Testis (tissue), 3 donors: Measurements from ENCODE around the gene CCL13. TPM values are rescaled to one million over a fixed set of nuclear protein-coding genes. Genes with fewer than 3 reads are reported as not detected.

Experiments
- DNase-seq: peaks from one replicate; pipeline ENCODE4 v3.0.0-alpha.2; 2019
- H3K27ac ChIP-seq, 2 donors: fragments of 200-600 bp; sonication (generic); one replicate each; pipeline ENCODE4 v1.5.1; 2019
- H3K27me3 ChIP-seq: fragments of 200-600 bp; sonication (generic); one replicate; pipeline ENCODE4 v1.5.1; 2019
- H3K36me3 ChIP-seq: fragments of 200-600 bp; sonication (generic); one replicate; pipeline ENCODE4 v1.5.1; 2017; ENCODE audit warnings: low read depth; ENCODE audit errors: missing control alignments
- H3K4me1 ChIP-seq: fragments of 200-600 bp; sonication (generic); one replicate; pipeline ENCODE4 v1.5.1; 2019
- H3K4me3 ChIP-seq, 2 donors: fragments of 200-600 bp; sonication (generic); one replicate each; pipeline ENCODE4 v1.5.1; 2017 to 2019
- H3K9me3 ChIP-seq: fragments of 200-600 bp; sonication (generic); one replicate; pipeline ENCODE4 v1.5.1; 2017
- POLR2A ChIP-seq: fragments of 450-650 bp; IDR thresholded peaks from one replicate; pipeline ENCODE4 v1.6.1; 2017; ENCODE audit warnings: antibody characterized with exemption, mild to moderate bottlenecking, moderate library complexity
- WGBS, 2 donors: methylation state at CpG; one replicate each; pipeline ENCODE4 v1.1.5; 2018; 5-methylcytosine and 5-hydroxymethylcytosine counted together
- intact Hi-C: fragments of 100-400 bp; cut with DNase I; formaldehyde crosslinking; loops from one replicate; pipeline ENCODE4 v1.15.1; 2023; ENCODE audit warnings: low total_unique reads
- polyA plus RNA-seq: library from polyadenylated mRNA; stranded (reverse); fragments of 350-450 nt; fragmentation: Illumina TruSeq; extraction: RNeasy Lipid Tissue Mini Kit (QIAGEN cat#74804); gene quantifications from one replicate; pipeline ENCODE4 v1.2.3, GENCODE V29; 2014; ENCODE audit warnings: low read depth, low replicate concordance; ENCODE audit not compliant: insufficient read depth
- total RNA-seq, 2 donors: library from RNA; depleted of rRNA; stranded (reverse); fragments of >200 nt; gene quantifications; one replicate each; pipeline ENCODE4 v1.2.3, GENCODE V29; 2016
- TF ChIP-seq, protein P1 (sequence below), 3 experiments: fragments of 450-650 bp in 2 of 3; fragments of 200-600 bp in 1 of 3; sonication (generic) in 1 of 3; IDR thresholded peaks; one replicate each; pipeline ENCODE4 v1.5.1; 2016 to 2019; ENCODE audit warnings: antibody characterized with exemption in 3 of 3, mild to moderate bottlenecking in 2 of 3, moderate library complexity in 1 of 3

Gene CCL13
- total and polyA plus RNA-seq, 3 donors from 2014 or later = 5.2 TPM; not detected in 2

DNA sequence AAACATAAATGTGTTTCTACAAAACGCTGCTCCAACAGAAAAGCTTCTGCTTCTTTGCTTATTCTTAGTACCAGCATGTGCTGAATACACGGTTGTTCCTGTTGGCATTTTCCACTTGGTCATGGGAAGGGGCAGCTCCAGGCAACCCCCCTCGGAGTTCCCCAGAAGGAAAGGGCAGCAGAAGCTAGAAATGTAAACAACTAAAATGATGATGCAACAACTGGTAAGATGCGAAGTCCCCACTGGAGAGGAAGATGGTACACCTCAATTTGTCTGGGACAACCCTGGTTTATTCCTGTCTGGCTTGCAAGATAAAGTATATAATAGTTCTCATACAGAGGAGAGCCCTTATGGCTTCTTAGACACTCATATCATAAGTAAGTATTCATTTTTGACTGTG lies 9.2 kb upstream of the CCL13 start:
- no peak for DNase-seq
- intact Hi-C loops = no loop called here

DNA sequence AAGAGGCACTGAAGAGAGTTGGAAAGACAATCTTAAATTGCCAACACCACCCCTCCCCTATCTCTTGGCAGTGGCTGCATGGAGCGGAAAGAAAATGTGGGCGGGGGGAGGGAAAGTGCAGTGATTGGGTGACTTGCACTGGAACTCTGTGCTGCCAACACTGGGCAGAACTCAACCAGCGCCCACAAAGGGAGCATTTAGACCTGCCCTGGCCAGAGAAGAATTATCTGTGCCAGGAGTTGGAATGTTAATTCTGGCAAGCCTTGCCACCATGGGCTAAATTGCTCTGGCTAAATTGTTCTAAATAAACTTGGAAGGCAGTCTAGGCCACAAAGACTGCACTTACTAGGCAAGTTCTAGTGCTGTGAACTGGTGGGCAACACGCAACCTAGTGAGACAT lies 6.5 kb upstream of the CCL13 start:
- no peaks in the 10 kb centered on the region for H3K9me3 ChIP-seq
- DNase-seq = no peak
- H3K27me3 ChIP-seq = no peaks in the 10 kb centered on the region
- no peaks in the 10 kb centered on the region for H3K36me3 ChIP-seq
- no peaks in the 10 kb centered on the region for H3K4me1 ChIP-seq
- intact Hi-C loops = no loop called here
- H3K4me3 ChIP-seq = no peak overlapping the region
- 82 to 100% methylated on average over 4 of the region's 4 CpGs for WGBS, 2 donors
- TF ChIP-seq, protein P1, sequence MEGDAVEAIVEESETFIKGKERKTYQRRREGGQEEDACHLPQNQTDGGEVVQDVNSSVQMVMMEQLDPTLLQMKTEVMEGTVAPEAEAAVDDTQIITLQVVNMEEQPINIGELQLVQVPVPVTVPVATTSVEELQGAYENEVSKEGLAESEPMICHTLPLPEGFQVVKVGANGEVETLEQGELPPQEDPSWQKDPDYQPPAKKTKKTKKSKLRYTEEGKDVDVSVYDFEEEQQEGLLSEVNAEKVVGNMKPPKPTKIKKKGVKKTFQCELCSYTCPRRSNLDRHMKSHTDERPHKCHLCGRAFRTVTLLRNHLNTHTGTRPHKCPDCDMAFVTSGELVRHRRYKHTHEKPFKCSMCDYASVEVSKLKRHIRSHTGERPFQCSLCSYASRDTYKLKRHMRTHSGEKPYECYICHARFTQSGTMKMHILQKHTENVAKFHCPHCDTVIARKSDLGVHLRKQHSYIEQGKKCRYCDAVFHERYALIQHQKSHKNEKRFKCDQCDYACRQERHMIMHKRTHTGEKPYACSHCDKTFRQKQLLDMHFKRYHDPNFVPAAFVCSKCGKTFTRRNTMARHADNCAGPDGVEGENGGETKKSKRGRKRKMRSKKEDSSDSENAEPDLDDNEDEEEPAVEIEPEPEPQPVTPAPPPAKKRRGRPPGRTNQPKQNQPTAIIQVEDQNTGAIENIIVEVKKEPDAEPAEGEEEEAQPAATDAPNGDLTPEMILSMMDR (IDR thresholded peaks at IDR 0.05) = no peak
- TF ChIP-seq POLR2A = no peak
- no peak overlapping the region for H3K27ac ChIP-seq

More for the DNA sequence above, 9.2 kb upstream of the CCL13 start:
- Histone ChIP-seq H3K4me3 (no peak overlapping the region), H3K36me3 (no peaks in the 10 kb centered on the region), H3K9me3 (no peaks in the 10 kb centered on the region), H3K27me3 (no peaks in the 10 kb centered on the region), H3K27ac (no peak overlapping the region), H3K4me1 (no peaks in the 10 kb centered on the region)
- 53 to 91% methylated on average over 4 of the region's 4 CpGs for WGBS, 2 donors
- no peak for TF ChIP-seq POLR2A
- TF ChIP-seq, protein P1 (IDR thresholded peaks at IDR 0.05) = no peak

DNA sequence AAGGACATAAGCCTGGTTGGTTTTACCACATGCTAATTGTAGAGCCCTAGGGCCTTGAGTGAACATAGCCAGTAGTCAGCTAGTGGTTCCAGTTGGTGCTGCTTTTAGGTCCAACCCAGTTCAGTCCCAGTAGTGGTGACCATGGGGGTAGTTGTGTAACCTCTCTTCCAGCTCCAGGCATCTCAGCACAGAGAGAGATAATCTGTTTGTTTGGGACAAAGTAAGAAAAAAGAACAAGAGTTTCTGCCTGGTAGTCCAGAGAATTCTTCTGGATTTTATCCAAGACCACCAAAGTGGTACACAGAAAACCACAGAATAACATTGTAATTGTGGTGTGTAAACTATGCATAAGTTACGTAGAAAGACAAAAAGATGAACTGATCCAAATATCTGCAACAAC lies 5.2 kb upstream of the CCL13 start:
- DNase-seq = no peak

DNA sequence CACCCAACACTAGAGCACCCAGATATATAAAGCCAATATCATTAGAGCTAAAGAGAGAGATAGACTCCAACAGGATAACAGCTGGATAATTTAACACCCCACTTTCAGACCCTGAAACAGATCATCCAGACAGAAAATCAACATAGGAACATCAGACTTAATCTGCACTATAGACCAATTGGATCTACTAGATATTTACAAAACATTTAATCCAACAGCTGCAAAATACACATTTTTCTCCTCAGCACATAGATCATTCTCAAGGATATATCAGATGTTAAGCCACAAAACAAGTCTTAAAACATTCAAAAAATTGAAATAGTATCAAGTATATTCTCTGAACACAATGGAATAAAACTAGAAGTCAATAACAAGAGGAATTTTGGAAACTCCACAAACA lies 4.1 kb upstream of the CCL13 start:
- intact Hi-C loops = no loop called here
- H3K4me3 ChIP-seq = no peak overlapping the region
- no peak overlapping the region for H3K27ac ChIP-seq
- no peaks in the 10 kb centered on the region for H3K36me3 ChIP-seq
- DNase-seq = no peak
- no peaks in the 10 kb centered on the region for H3K9me3 ChIP-seq
- no peak for TF ChIP-seq POLR2A
- TF ChIP-seq, protein P1 (IDR thresholded peaks at IDR 0.05) = no peak
- no peaks in the 10 kb centered on the region for H3K4me1 ChIP-seq
- no peaks in the 10 kb centered on the region for H3K27me3 ChIP-seq

More for the DNA sequence above, 5.2 kb upstream of the CCL13 start:
- Histone ChIP-seq H3K4me3 (no peak overlapping the region), H3K27ac (no peak overlapping the region), H3K36me3 (no peaks in the 10 kb centered on the region), H3K9me3 (no peaks in the 10 kb centered on the region), H3K4me1 (no peaks in the 10 kb centered on the region), H3K27me3 (no peaks in the 10 kb centered on the region)
- WGBS, 2 donors = 68 to 76% methylated on average over 1 of the region's 1 CpG
- intact Hi-C loops = no loop called here
- TF ChIP-seq POLR2A = no peak

DNA sequence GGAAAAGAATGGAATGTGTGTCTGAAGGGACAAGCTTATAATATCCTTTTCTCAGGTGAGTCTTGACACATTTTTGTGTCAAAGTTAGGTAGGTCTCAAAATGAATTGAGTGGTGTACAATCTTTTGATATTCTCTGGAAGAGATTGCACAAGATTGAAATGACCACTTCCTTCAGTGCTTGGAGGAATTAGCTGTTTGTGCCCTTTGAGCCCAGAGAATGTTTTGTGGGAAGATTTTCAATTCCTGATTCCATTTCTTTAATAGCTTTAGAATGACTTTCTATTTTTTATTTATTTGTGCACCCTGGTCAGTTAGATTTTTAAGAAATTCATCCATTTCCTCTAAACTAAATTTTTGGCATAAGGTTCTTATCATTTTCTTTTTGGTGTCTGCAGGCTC lies 1.6 kb upstream of the CCL13 start:
- Histone ChIP-seq H3K4me1 (no peaks in the 10 kb centered on the region), H3K27me3 (no peaks in the 10 kb centered on the region), H3K36me3 (no peaks in the 10 kb centered on the region), H3K4me3 (no peak overlapping the region), H3K27ac (no peak overlapping the region), H3K9me3 (no peaks in the 10 kb centered on the region)
- TF ChIP-seq POLR2A = no peak
- TF ChIP-seq, protein P1 (IDR thresholded peaks at IDR 0.05) = no peak
- DNase-seq = no peak
- intact Hi-C loops = no loop called here
